HepG2 (cell line): Measurements from ENCODE around the gene RTP2. TPM values are rescaled to one million over a fixed set of nuclear protein-coding genes. Genes with fewer than 3 reads are reported as not detected.

ENCODE experiments used
- CAMTA2 ChIP-seq: sonication (generic); formaldehyde crosslinking; IDR thresholded peaks from 2 replicates; pipeline ENCODE4 v1.4.0; 2020; ENCODE audit warnings: mild to moderate bottlenecking, missing genetic modification reagents, borderline replicate concordance
- CBX1 ChIP-seq: IDR thresholded peaks from one replicate; pipeline ENCODE4 v1.6.1; 2016; ENCODE audit warnings: antibody characterized with exemption, low read depth
- CEBPZ ChIP-seq: IDR thresholded peaks from 2 replicates; pipeline ENCODE4 v1.6.1; 2012; ENCODE audit warnings: low read length, improper control_type of control experiment
- DNMT1 ChIP-seq: sonication (generic); formaldehyde crosslinking; IDR thresholded peaks from 2 replicates; pipeline ENCODE4 v1.5.1; 2020; ENCODE audit warnings: mild to moderate bottlenecking, missing genetic modification reagents
- ISL2 ChIP-seq: sonication (generic); formaldehyde crosslinking; IDR thresholded peaks from 2 replicates; pipeline ENCODE4 v1.5.0; 2020; ENCODE audit warnings: missing genetic modification reagents
- MAF1 ChIP-seq: sonication (generic); formaldehyde crosslinking; IDR thresholded peaks from 2 replicates; pipeline ENCODE4 v1.5.0; 2020; ENCODE audit warnings: missing genetic modification reagents, borderline replicate concordance
- MXD1 ChIP-seq: sonication (generic); formaldehyde crosslinking; IDR thresholded peaks from 2 replicates; pipeline ENCODE4 v1.4.0; 2020; ENCODE audit warnings: mild to moderate bottlenecking, missing genetic modification reagents
- PAXIP1 ChIP-seq: sonication (generic); formaldehyde crosslinking; conservative IDR thresholded peaks from 2 replicates; pipeline ENCODE4 v1.4.0; 2020; ENCODE audit warnings: mild to moderate bottlenecking, missing genetic modification reagents, moderate library complexity
- RFX1 ChIP-seq: fragments of 450-650 bp; IDR thresholded peaks from 2 replicates; pipeline ENCODE4 v1.6.1; 2017
- SALL2 ChIP-seq: sonication (generic); formaldehyde crosslinking; IDR thresholded peaks from 2 replicates; pipeline ENCODE4 v1.8.1; 2023; ENCODE audit warnings: mild to moderate bottlenecking, missing genetic modification reagents, inconsistent platforms
- TAF1 ChIP-seq: sonication (generic); formaldehyde crosslinking; IDR thresholded peaks from 2 replicates; pipeline ENCODE4 v1.4.0; 2020; ENCODE audit warnings: missing genetic modification reagents
- TFAP4 ChIP-seq: sonication (generic); IDR thresholded peaks from 2 replicates; pipeline ENCODE4 v1.6.1; 2016; ENCODE audit warnings: low read depth, borderline replicate concordance
- TRIM22 ChIP-seq: fragments of 450-650 bp; IDR thresholded peaks from 2 replicates; pipeline ENCODE4 v1.6.1; 2017
- ZFAT ChIP-seq: sonication (generic); formaldehyde crosslinking; conservative IDR thresholded peaks from 2 replicates; pipeline ENCODE4 v1.8.1; 2023; ENCODE audit warnings: missing genetic modification reagents, inconsistent platforms
- ZFP37 ChIP-seq: sonication (generic); formaldehyde crosslinking; IDR thresholded peaks from 2 replicates; pipeline ENCODE4 v1.4.0; 2020; ENCODE audit warnings: missing genetic modification reagents, borderline replicate concordance
- ZNF292 ChIP-seq: sonication (generic); formaldehyde crosslinking; IDR thresholded peaks from 2 replicates; pipeline ENCODE4 v1.8.1; 2022; ENCODE audit warnings: mild to moderate bottlenecking, low read depth, missing genetic modification reagents, borderline replicate concordance
- ZSCAN29 ChIP-seq: sonication (generic); formaldehyde crosslinking; conservative IDR thresholded peaks from 2 replicates; pipeline ENCODE4 v1.4.0; 2020; ENCODE audit warnings: mild to moderate bottlenecking, missing genetic modification reagents
- polyA plus RNA-seq, 8 experiments: library from polyadenylated mRNA; depleted of rRNA in 3 of 8; stranded (reverse) in 7 of 8; unstranded in 1 of 8; fragments of >200 nt; fragmentation: Illumina TruSeq in 4 of 8; extraction: Trizol in 4 of 8; gene quantifications; 2 replicates each; pipeline versions ENCODE4 v1.2.1 to v1.2.3, GENCODE V29; 2011 to 2016; ENCODE audit warnings: low read depth in 4 of 8, missing spikeins in 1 of 8, mixed read lengths in 1 of 8; ENCODE audit not compliant: insufficient read depth in 1 of 8
- total RNA-seq, 5 experiments: library from RNA; depleted of rRNA; stranded (reverse); fragments of >200 nt; fragmentation: Illumina TruSeq; extraction: Trizol; gene quantifications; 2 replicates each; pipeline ENCODE4 v1.2.3, GENCODE V29; 2016; ENCODE audit warnings: low read depth in 1 of 5
- TF ChIP-seq, protein P1 (sequence below): IDR thresholded peaks from 2 replicates; pipeline ENCODE4 v1.6.1; 2016; ENCODE audit warnings: low read depth

Gene RTP2
- total and polyA plus RNA-seq, 2 of the 13 experiments (the other 11 are each of a cell fraction or from before 2014, with no cell fraction given): not detected

- TF ChIP-seq PAXIP1 (peak; percentile 71), ZSCAN29 (0 out of 2 replicates have a peak, but pooled peaks have one; percentile 59), CAMTA2 (CRISPR knock-in tag) (no peak; the same call in 1 of the 2 replicates), ZNF292 (CRISPR knock-in tag) (no peak; the same call in 1 of the 2 replicates), TRIM22 (no peak), CEBPZ (no peak), MXD1 (CRISPR knock-in tag) (no peak), SALL2 (CRISPR knock-in tag) (peak; percentile 93), TFAP4 (peak; percentile 93), CBX1 (no peak), ISL2 (CRISPR knock-in tag) (peak; percentile 73), DNMT1 (CRISPR knock-in tag) (no peak), RFX1 (no peak), MAF1 (peak; percentile 86; the same call in 1 of the 2 replicates), ZFAT (no peak), TAF1 (peak; percentile 95), ZFP37 (CRISPR knock-in tag) (no peak)
- TF ChIP-seq, protein P1, sequence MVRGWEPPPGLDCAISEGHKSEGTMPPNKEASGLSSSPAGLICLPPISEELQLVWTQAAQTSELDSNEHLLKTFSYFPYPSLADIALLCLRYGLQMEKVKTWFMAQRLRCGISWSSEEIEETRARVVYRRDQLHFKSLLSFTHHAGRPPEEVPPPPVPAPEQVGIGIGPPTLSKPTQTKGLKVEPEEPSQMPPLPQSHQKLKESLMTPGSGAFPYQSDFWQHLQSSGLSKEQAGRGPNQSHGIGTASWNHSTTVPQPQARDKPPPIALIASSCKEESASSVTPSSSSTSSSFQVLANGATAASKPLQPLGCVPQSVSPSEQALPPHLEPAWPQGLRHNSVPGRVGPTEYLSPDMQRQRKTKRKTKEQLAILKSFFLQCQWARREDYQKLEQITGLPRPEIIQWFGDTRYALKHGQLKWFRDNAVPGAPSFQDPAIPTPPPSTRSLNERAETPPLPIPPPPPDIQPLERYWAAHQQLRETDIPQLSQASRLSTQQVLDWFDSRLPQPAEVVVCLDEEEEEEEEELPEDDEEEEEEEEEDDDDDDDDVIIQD (CRISPR knock-in tag): peak; percentile 46; the same call in 1 of the 2 replicates
Measured at GRCh38 chr3:187745201-187746058, 43.1 kb upstream of the RTP2 start, which contains the start of gene BCL6 (continued).
